ENCODE results near the gene CC2D2A.

Gene CC2D2A

GRCh38 chr4:15428611-15429010 is 41.1 kb upstream of the CC2D2A start:
- H3K27ac ChIP-seq (replicated peaks), result no peak overlapping the region
- no peak for TF ChIP-seq REST (IDR thresholded peaks at IDR 0.05; ENCODE audit: insufficient replicate concordance, low read depth)
- no peak for TF ChIP-seq SPI1 (IDR thresholded peaks at IDR 0.05; ENCODE audit: borderline replicate concordance, low read depth)
- TF ChIP-seq POLR2AphosphoS5 (IDR thresholded peaks at IDR 0.05; ENCODE audit: low read depth), result no peak
- TF ChIP-seq CTCF (IDR thresholded peaks at IDR 0.05; ENCODE audit: insufficient read depth, low read length), result no peak
- no peaks in the 10 kb centered on the region for H3K27me3 ChIP-seq (ENCODE audit: insufficient read depth, poor library complexity, severe bottlenecking)
- DNase-seq (ENCODE audit: low read depth in 1 of 2, low spot score in 1 of 2), result no peak
- no peak overlapping the region for H3K4me3 ChIP-seq (replicated peaks; ENCODE audit: insufficient read depth, low read length)

GRCh38 chr4:15434091-15434490 is 35.6 kb upstream of the CC2D2A start:
- no peak overlapping the region for H3K27ac ChIP-seq (replicated peaks)
- H3K27me3 ChIP-seq (ENCODE audit: insufficient read depth, poor library complexity, severe bottlenecking), result no peaks in the 10 kb centered on the region
- no peak overlapping the region for H3K4me3 ChIP-seq (replicated peaks; ENCODE audit: insufficient read depth, low read length)
- TF ChIP-seq CTCF (IDR thresholded peaks at IDR 0.05; ENCODE audit: insufficient read depth, low read length) (no peak), REST (IDR thresholded peaks at IDR 0.05; ENCODE audit: insufficient replicate concordance, low read depth) (no peak), SPI1 (IDR thresholded peaks at IDR 0.05; ENCODE audit: borderline replicate concordance, low read depth) (no peak), POLR2AphosphoS5 (IDR thresholded peaks at IDR 0.05; ENCODE audit: low read depth) (no peak), GABPA (IDR thresholded peaks at IDR 0.05; ENCODE audit: low read depth) (no peak)
- no peak for DNase-seq (ENCODE audit: low read depth in 1 of 2, low spot score in 1 of 2)

GRCh38 chr4:15434676-15435075 is 35.0 kb upstream of the CC2D2A start:
- Histone ChIP-seq H3K27me3 (ENCODE audit: insufficient read depth, poor library complexity, severe bottlenecking) (no peaks in the 10 kb centered on the region), H3K4me3 (replicated peaks; ENCODE audit: insufficient read depth, low read length) (no peak overlapping the region), H3K27ac (replicated peaks) (no peak overlapping the region)
- TF ChIP-seq POLR2AphosphoS5 (IDR thresholded peaks at IDR 0.05; ENCODE audit: low read depth), result no peak
- no peak for TF ChIP-seq GABPA (IDR thresholded peaks at IDR 0.05; ENCODE audit: low read depth)
- TF ChIP-seq SPI1 (IDR thresholded peaks at IDR 0.05; ENCODE audit: borderline replicate concordance, low read depth), result no peak
- no peak for TF ChIP-seq REST (IDR thresholded peaks at IDR 0.05; ENCODE audit: insufficient replicate concordance, low read depth)
- no peak for TF ChIP-seq CTCF (IDR thresholded peaks at IDR 0.05; ENCODE audit: insufficient read depth, low read length)
- DNase-seq (ENCODE audit: low read depth in 1 of 2, low spot score in 1 of 2), result no peak

Measured in HL-60 (cell line).